AG09309 (cell line): ENCODE data around the gene THSD7A.

Experiments
- DNase-seq: peaks from one replicate; pipeline ENCODE4 v3.0.0-alpha.2; 2010; ENCODE audit warnings: low read depth
- H3K4me3 ChIP-seq: 2 replicates; pipeline ENCODE4 v1.5.1; 2011; ENCODE audit warnings: mild to moderate bottlenecking, low read depth, low read length, moderate library complexity; ENCODE audit not compliant: control insufficient read depth
- TF ChIP-seq, protein P1 (sequence below): IDR thresholded peaks from 2 replicates; pipeline ENCODE4 v1.5.1; 2011; ENCODE audit warnings: mild to moderate bottlenecking, low read depth, low read length, inconsistent platforms; ENCODE audit not compliant: insufficient read depth, control insufficient read depth; ENCODE audit errors: missing control alignments

Gene THSD7A

GRCh38 chr7:11751315-11751714 lies 80.7 kb downstream of the THSD7A start:
- no peak overlapping the region for H3K4me3 ChIP-seq
- TF ChIP-seq, protein P1, sequence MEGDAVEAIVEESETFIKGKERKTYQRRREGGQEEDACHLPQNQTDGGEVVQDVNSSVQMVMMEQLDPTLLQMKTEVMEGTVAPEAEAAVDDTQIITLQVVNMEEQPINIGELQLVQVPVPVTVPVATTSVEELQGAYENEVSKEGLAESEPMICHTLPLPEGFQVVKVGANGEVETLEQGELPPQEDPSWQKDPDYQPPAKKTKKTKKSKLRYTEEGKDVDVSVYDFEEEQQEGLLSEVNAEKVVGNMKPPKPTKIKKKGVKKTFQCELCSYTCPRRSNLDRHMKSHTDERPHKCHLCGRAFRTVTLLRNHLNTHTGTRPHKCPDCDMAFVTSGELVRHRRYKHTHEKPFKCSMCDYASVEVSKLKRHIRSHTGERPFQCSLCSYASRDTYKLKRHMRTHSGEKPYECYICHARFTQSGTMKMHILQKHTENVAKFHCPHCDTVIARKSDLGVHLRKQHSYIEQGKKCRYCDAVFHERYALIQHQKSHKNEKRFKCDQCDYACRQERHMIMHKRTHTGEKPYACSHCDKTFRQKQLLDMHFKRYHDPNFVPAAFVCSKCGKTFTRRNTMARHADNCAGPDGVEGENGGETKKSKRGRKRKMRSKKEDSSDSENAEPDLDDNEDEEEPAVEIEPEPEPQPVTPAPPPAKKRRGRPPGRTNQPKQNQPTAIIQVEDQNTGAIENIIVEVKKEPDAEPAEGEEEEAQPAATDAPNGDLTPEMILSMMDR: no peak
- no peak for DNase-seq

- no peak overlapping the region for H3K4me3 ChIP-seq
- TF ChIP-seq, protein P1: no peak
- DNase-seq: no peak
Measured at GRCh38 chr7:11750191-11750590, 81.8 kb downstream of the THSD7A start.

- no peak overlapping the region for H3K4me3 ChIP-seq
- DNase-seq: no peak
- TF ChIP-seq, protein P1: no peak
Measured at GRCh38 chr7:11749629-11750028, 82.4 kb downstream of the THSD7A start.

- no peak overlapping the region for H3K4me3 ChIP-seq
- TF ChIP-seq, protein P1: no peak
- DNase-seq: no peak
Measured at GRCh38 chr7:11748884-11749283, 83.1 kb downstream of the THSD7A start.

- no peak overlapping the region for H3K4me3 ChIP-seq
- TF ChIP-seq, protein P1: no peak
- no peak for DNase-seq
Measured at GRCh38 chr7:11747715-11748485, 84.1 kb downstream of the THSD7A start.

GRCh38 chr7:11746591-11746990 lies 85.4 kb downstream of the THSD7A start:
- no peak overlapping the region for H3K4me3 ChIP-seq
- no peak for DNase-seq
- TF ChIP-seq, protein P1: no peak
